AG09309 (cell line): ENCODE data around the gene SOX18.

Experiments used
- DNase-seq: peaks from one replicate; pipeline ENCODE4 v3.0.0-alpha.2; 2010; ENCODE audit warnings: low read depth
- H3K4me3 ChIP-seq: 2 replicates; pipeline ENCODE4 v1.5.1; 2011; ENCODE audit warnings: mild to moderate bottlenecking, low read depth, low read length, moderate library complexity; ENCODE audit not compliant: control insufficient read depth
- TF ChIP-seq, protein P1 (sequence below): IDR thresholded peaks from 2 replicates; pipeline ENCODE4 v1.5.1; 2011; ENCODE audit warnings: mild to moderate bottlenecking, low read depth, low read length, inconsistent platforms; ENCODE audit not compliant: insufficient read depth, control insufficient read depth; ENCODE audit errors: missing control alignments

SOX18 gene

DNA sequence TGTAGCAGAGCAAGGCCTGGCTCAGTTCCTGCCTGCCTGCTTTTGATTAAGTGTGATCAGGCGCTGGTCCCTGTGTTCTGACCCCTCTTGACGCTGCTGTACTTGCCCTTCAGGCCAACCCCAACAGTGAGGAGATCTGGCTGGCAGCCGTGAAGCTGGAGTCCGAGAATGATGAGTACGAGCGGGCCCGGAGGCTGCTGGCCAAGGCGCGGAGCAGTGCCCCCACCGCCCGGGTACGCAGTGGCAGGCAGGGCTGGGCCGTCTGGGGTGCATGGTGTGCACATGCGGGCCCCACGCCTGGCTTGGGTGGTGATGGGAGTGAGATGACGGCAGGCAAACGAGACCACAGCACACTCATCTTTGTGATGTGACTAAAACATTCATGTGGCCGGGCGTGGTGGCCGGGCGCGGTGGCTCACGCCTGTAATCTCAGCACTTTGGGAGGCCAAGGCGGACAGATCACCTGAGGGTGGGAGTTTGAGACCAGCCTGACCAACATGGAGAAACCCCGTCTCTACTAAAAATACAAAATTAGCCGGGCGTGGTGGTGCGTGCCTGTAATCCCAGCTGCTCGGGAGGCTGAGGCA is 23.5 kb downstream of the SOX18 start:
- no peak for DNase-seq
- TF ChIP-seq, protein P1, sequence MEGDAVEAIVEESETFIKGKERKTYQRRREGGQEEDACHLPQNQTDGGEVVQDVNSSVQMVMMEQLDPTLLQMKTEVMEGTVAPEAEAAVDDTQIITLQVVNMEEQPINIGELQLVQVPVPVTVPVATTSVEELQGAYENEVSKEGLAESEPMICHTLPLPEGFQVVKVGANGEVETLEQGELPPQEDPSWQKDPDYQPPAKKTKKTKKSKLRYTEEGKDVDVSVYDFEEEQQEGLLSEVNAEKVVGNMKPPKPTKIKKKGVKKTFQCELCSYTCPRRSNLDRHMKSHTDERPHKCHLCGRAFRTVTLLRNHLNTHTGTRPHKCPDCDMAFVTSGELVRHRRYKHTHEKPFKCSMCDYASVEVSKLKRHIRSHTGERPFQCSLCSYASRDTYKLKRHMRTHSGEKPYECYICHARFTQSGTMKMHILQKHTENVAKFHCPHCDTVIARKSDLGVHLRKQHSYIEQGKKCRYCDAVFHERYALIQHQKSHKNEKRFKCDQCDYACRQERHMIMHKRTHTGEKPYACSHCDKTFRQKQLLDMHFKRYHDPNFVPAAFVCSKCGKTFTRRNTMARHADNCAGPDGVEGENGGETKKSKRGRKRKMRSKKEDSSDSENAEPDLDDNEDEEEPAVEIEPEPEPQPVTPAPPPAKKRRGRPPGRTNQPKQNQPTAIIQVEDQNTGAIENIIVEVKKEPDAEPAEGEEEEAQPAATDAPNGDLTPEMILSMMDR: no peak
- no peak overlapping the region for H3K4me3 ChIP-seq

DNA sequence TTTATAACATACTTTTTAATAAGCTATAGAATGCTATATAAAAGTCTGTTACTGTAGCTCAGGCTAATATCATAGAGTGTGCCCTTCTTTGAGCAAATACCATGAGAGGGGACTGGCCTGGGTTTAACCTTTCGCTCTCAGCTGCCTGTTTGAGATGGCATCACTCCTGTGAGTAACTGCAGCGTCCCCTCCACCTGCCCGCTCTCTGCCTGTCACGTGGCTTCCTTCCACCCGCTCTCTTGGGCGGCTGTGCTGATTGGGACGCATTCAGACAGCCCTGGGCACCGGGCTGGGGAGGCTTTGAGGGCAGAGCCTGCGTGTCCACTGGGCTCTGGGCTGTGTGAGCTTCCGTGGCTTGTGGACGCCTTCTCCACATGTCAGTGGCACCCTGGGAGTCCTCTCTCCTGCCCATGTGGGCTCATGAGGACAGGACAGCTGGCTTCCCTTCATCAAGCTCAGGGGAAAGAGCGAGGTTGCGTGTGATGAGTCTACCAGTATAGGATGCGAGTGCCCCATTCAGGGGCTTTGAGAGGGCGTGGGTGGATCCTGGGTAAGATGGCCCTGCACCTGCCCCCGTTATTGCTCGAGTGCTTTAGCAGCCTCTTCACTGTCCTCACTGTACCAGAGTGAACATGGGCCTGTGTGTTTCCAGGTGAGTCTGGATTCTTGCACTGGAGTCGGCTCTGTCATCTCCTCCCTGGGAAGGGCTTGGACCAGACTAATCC is 24.2 kb downstream of the SOX18 start:
- H3K4me3 ChIP-seq: no peak overlapping the region
- TF ChIP-seq, protein P1: no peak
- no peak for DNase-seq

DNA sequence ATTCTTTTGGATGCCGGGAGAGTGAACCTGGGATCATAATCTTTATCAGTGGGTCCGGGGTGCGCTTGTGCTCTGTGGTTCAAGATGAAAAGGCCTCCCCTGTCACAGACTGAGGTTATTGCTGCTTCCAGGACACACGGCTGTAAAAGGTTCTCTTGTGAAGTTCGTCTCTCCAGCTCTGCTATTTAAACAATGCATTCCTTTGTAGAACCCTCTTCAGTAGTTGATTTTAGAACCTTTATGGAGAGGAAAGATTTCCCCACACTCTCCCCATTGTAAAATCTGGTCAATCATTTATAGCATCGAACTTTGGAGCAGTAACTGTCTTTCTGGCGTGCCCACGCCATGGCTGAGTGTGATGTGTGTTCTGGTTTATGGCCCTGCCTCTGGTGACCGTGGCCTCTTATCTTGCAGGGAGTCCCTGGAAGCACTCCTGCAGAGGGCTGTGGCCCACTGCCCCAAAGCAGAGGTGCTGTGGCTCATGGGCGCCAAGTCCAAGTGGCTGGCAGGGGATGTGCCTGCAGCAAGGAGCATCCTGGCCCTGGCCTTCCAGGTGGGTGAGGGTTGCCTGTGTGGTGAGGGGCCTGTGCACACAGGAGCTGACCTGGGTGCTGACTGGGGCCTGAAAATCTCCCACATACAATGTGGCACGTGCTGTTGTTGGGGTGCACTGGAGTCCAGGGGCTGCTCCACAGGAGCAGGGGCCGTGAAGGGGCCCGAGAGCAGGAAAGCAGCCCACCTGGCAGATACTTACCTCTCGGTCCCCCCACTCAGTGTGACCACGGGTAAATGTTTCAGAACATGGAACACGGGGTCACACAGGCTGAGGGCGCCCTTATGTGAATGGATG is 25.1 kb downstream of the SOX18 start:
- no peak overlapping the region for H3K4me3 ChIP-seq
- TF ChIP-seq, protein P1: no peak
- no peak for DNase-seq

DNA sequence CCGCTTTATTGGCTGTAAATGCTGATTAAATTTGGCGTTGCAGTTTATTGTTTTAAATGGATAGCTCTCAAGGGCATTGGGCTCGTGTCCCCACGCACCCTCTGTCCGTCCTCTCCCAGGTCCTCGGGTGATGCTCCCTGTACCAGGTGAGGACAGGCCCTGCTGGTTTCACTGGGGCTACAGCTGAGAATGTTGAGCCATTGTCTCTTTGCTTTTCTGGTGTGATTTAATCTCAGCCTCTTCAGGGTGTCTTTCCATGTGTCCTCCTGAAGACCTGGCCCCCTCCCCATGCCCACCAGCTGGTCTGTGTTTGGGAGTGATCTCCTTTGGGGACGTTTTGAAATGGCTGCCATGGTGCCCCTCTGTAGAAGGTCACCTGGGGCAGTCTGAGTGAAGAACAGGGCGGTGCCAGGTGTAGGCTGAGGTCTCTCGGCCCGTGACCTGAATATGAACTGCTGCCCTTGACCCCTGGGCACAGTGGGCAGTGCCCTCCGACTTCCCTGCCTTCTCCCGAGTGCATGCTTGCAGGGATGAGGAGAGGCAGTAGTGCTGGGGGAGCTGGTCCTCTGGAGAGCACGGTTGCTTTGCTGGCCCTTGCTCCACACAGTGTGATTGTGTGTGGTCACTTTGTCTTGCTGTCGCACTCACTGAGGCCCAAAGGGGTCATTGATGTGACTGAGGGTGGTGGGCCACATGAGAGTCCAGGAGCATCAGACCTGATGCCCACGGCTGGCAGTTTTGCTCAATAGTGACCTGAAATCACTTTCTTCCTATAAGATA is 25.9 kb downstream of the SOX18 start:
- H3K4me3 ChIP-seq: no peak overlapping the region
- DNase-seq: no peak
- TF ChIP-seq, protein P1: no peak

DNA sequence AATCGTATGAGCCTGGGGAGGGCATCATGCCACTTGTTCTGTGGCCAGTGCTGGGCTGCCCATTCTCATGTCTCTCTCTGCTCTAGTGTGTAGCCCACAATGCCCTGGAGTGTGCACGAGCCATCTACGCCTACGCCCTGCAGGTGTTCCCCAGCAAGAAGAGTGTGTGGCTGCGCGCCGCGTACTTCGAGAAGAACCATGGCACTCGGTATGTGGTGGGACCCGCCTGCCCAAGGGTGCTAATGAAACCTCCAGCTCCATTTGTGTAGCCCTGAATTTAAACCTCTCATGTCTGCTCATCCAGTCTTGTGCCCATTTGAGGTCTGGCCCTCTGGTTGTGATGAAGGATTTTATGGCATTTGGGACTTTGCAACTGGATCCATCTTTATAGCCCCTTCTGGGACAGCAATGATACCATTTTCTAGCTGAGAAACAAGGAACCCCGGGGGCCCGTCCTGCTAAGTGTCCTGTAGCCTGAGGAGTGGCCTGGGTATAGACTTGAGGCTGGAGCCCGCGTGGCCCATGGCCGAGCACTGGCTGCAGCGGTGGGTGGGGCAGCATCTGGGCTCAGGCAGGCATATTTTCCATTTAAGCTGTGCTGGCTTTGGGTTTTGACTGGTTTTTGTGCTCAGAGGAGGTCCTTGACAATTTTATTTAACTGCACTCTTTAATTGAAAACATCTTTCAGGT is 26.6 kb downstream of the SOX18 start:
- no peak for DNase-seq
- TF ChIP-seq, protein P1: no peak
- H3K4me3 ChIP-seq: no peak overlapping the region
